Stimulated activated CD4-positive, alpha-beta T cell treated with anti-CD3 and anti-CD28 coated beads, Interleukin-2, amount 100 ng/mL, for 4 hours (primary cell): ENCODE results near the gene SLC5A1.

ENCODE experiments used
- DNase-seq: peaks from one replicate; pipeline ENCODE4 v3.0.0-alpha.2; 2020; ENCODE audit warnings: low read depth

Gene SLC5A1

GRCh38 chr22:32052244-32052643 is 9.2 kb downstream of the SLC5A1 start:
- no peak for DNase-seq

- DNase-seq = no peak
Measured at GRCh38 chr22:32052936-32053791, 10.1 kb downstream of the SLC5A1 start.

- no peak for DNase-seq
Measured at GRCh38 chr22:32055069-32055468, 12.0 kb downstream of the SLC5A1 start.

GRCh38 chr22:32058656-32059260 is 15.7 kb downstream of the SLC5A1 start:
- no peak for DNase-seq

GRCh38 chr22:32059426-32059825 is 16.4 kb downstream of the SLC5A1 start:
- DNase-seq = no peak

- DNase-seq = no peak
Measured at GRCh38 chr22:32063701-32064100, 20.6 kb downstream of the SLC5A1 start.

GRCh38 chr22:32066820-32067219 is 23.8 kb downstream of the SLC5A1 start:
- DNase-seq = no peak

GRCh38 chr22:32067613-32068012 is 24.6 kb downstream of the SLC5A1 start:
- no peak for DNase-seq

GRCh38 chr22:32069579-32070372 is 26.7 kb downstream of the SLC5A1 start:
- DNase-seq = no peak

GRCh38 chr22:32073262-32073661 is 30.2 kb downstream of the SLC5A1 start:
- no peak for DNase-seq

GRCh38 chr22:32073823-32074380 is 30.8 kb downstream of the SLC5A1 start:
- no peak for DNase-seq

- DNase-seq = no peak
Measured at GRCh38 chr22:32075997-32076760, 33.1 kb downstream of the SLC5A1 start.

GRCh38 chr22:32076761-32077084 is 33.7 kb downstream of the SLC5A1 start:
- DNase-seq = no peak

- no peak for DNase-seq
Measured at GRCh38 chr22:32077151-32077550, 34.1 kb downstream of the SLC5A1 start.

GRCh38 chr22:32079130-32080089 is 36.3 kb downstream of the SLC5A1 start:
- DNase-seq = no peak

GRCh38 chr22:32080904-32081303 is 37.8 kb downstream of the SLC5A1 start:
- no peak for DNase-seq

- no peak for DNase-seq
Measured at GRCh38 chr22:32082331-32082730, 39.3 kb downstream of the SLC5A1 start.

GRCh38 chr22:32083000-32083399 is 39.9 kb downstream of the SLC5A1 start:
- DNase-seq = no peak

- DNase-seq = no peak
Measured at GRCh38 chr22:32083814-32084213, 40.8 kb downstream of the SLC5A1 start.

- DNase-seq = no peak
Measured at GRCh38 chr22:32088084-32088483, 45.0 kb downstream of the SLC5A1 start.

- DNase-seq = no peak
Measured at GRCh38 chr22:32097018-32097417, 54.0 kb downstream of the SLC5A1 start.
